ENCODE results near the gene KCTD17. TPM values are rescaled to one million over a fixed set of nuclear protein-coding genes. Genes with fewer than 3 reads are reported as not detected.

KCTD17 gene
- total RNA-seq, 1 donor from 2014 or later, result 24.2 TPM

- ATAC-seq, result no peak
- no peaks in the 10 kb centered on the region for H3K9me3 ChIP-seq
- no peak for DNase-seq
- peaks cover 7% of the 10 kb centered on the region for H3K4me1 ChIP-seq
- H3K27me3 ChIP-seq (ENCODE audit: low read depth), result no peaks in the 10 kb centered on the region
- no peak overlapping the region for H3K27ac ChIP-seq
- no peak overlapping the region for H3K4me3 ChIP-seq
- peaks cover 47% of the 10 kb centered on the region for H3K36me3 ChIP-seq
- intact Hi-C loops (cut with DNase I), result no loop called here
- TF ChIP-seq CTCF (IDR thresholded peaks at IDR 0.05), result no peak
Observed at GRCh38 chr22:37057226-37057625, 5.7 kb downstream of the KCTD17 start.

- Histone ChIP-seq H3K4me3 (no peak overlapping the region), H3K36me3 (peaks cover 47% of the 10 kb centered on the region)
Observed at GRCh38 chr22:37057796-37058510, 6.4 kb downstream of the KCTD17 start.

GRCh38 chr22:37058917-37059701, 7.6 kb downstream of the KCTD17 start:
- H3K9me3 ChIP-seq, result no peaks in the 10 kb centered on the region
- H3K4me1 ChIP-seq, result no peaks in the 10 kb centered on the region
- no peak for DNase-seq
- no peaks in the 10 kb centered on the region for H3K27me3 ChIP-seq (ENCODE audit: low read depth)
- intact Hi-C loops (cut with DNase I), result no loop called here
- no peak for ATAC-seq
- no peak overlapping the region for H3K27ac ChIP-seq
- TF ChIP-seq CTCF (IDR thresholded peaks at IDR 0.05), result no peak
- no peak overlapping the region for H3K4me3 ChIP-seq
- peaks cover 47% of the 10 kb centered on the region for H3K36me3 ChIP-seq

More at GRCh38 chr22:37057796-37058510, 6.4 kb downstream of the KCTD17 start:
- TF ChIP-seq CTCF (IDR thresholded peaks at IDR 0.05), result no peak
- Histone ChIP-seq H3K27ac (no peak overlapping the region), H3K4me1 (no peaks in the 10 kb centered on the region), H3K27me3 (ENCODE audit: low read depth) (no peaks in the 10 kb centered on the region), H3K9me3 (no peaks in the 10 kb centered on the region)
- DNase-seq, result no peak
- no peak for ATAC-seq
- intact Hi-C loops (cut with DNase I), result no loop called here

GRCh38 chr22:37059876-37060449, 8.4 kb downstream of the KCTD17 start:
- H3K9me3 ChIP-seq, result no peaks in the 10 kb centered on the region
- intact Hi-C loops (cut with DNase I), result no loop called here
- ATAC-seq (no peak), DNase-seq (no peak)
- no peak overlapping the region for H3K4me3 ChIP-seq
- H3K27ac ChIP-seq, result no peak overlapping the region
- no peaks in the 10 kb centered on the region for H3K4me1 ChIP-seq
- no peak for TF ChIP-seq CTCF (IDR thresholded peaks at IDR 0.05)
- H3K27me3 ChIP-seq (ENCODE audit: low read depth), result no peaks in the 10 kb centered on the region
- H3K36me3 ChIP-seq, result peaks cover 42% of the 10 kb centered on the region

- Histone ChIP-seq H3K27me3 (ENCODE audit: low read depth) (no peaks in the 10 kb centered on the region), H3K4me3 (no peak overlapping the region), H3K36me3 (peaks cover 32% of the 10 kb centered on the region), H3K9me3 (no peaks in the 10 kb centered on the region), H3K4me1 (no peaks in the 10 kb centered on the region), H3K27ac (no peak overlapping the region)
- intact Hi-C loops (cut with DNase I), result no loop called here
- TF ChIP-seq CTCF (IDR thresholded peaks at IDR 0.05), result no peak
- no peak for DNase-seq
- ATAC-seq, result no peak
Observed at GRCh38 chr22:37060801-37061610, 9.5 kb downstream of the KCTD17 start.
